Measurements from ENCODE around the gene SLC17A7.

SLC17A7 gene

DNA sequence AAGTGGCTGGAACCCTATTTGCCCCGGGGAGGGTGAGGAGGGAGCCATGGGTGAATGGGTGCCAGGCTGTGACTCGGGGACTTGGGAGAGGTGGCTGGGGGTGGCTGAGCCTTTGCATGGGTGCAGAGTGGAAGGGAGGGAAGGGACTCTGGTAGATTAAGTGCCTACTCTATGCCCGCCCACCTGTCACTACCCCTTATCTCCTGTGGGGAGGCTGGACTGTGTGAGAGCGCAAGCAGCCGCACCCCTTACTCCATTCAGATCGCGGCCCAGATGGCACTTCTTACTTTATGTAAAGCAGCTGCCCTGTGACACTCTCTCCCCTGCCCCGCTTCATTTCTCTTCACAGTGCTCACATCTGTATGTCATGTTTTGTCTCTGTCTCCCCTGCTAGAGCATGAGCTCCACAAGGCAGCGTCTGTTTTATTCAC, 50.4 kb downstream of the SLC17A7 start:
- H3K27ac ChIP-seq: no peak overlapping the region
- H3K9ac ChIP-seq: no peak overlapping the region
- H3K4me1 ChIP-seq: peaks cover 69% of the 10 kb centered on the region
- H3K9me3 ChIP-seq: no peaks in the 10 kb centered on the region
- no peaks in the 10 kb centered on the region for H3K36me3 ChIP-seq
- H3K4me3 ChIP-seq: no peak overlapping the region
- peaks cover 5% of the 10 kb centered on the region; the same call in 1 of the 2 replicates for H3K27me3 ChIP-seq
- TF ChIP-seq Cebpa-rat (IDR thresholded peaks at IDR 0.05): no peak
- no peaks in the 10 kb centered on the region for H4K20me1 ChIP-seq
- H3K4me2 ChIP-seq: peak overlapping the region; percentile 44

DNA sequence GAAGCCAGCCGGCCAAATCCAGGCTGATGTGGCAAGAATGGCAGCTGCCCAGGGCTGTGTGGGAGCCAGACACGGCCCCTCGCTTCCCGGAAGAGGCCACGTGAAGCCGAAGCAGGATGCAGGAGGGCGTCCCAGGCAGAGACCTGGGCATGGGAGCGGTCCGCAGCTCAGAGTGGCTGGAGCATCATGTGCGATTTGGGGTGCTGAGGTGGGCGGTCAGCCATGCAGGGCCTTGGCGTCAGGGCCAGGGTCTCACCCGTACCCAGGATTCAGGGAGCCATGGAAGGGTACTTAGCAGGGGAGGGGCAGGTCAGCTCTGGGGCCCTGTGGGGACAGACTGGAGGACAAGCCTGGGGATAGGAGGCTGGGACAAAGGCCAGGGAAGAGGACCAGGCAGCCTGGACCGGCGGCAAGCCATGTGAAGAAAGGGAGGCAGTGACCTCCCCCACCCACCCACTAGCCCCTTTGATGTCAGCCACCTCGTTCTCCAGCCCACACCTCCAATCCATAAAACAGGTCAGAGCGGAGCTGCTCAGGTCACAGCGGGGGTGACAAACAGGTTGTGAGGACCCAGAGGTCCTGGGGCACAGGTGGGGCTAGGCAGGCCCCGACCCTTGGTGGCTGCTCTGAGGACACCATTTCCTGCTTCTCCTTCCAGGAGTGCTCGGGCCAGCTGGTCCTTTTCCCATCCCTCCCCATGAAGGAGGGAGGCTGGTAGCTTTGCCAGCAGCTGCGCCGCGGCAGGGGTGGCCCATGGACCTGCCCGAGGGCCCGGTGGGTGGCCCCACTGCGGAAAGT, 51.0 kb downstream of the SLC17A7 start:
- no peaks in the 10 kb centered on the region for H3K36me3 ChIP-seq
- H3K4me2 ChIP-seq: peak overlapping the region; percentile 44; the same call in 1 of the 2 replicates
- H3K9ac ChIP-seq: no peak overlapping the region
- H3K27me3 ChIP-seq: peaks cover 5% of the 10 kb centered on the region; the same call in 1 of the 2 replicates
- H3K4me1 ChIP-seq: peaks cover 64% of the 10 kb centered on the region
- no peaks in the 10 kb centered on the region for H4K20me1 ChIP-seq
- H3K9me3 ChIP-seq: no peaks in the 10 kb centered on the region
- no peak overlapping the region for H3K4me3 ChIP-seq
- no peak for TF ChIP-seq Cebpa-rat (IDR thresholded peaks at IDR 0.05)
- no peak overlapping the region for H3K27ac ChIP-seq

- no peak overlapping the region for H3K27ac ChIP-seq
- H3K9me3 ChIP-seq: no peaks in the 10 kb centered on the region
- H3K4me3 ChIP-seq: no peak overlapping the region
- peaks cover 63% of the 10 kb centered on the region for H3K4me1 ChIP-seq
- no peak overlapping the region for H3K4me2 ChIP-seq
- H3K9ac ChIP-seq: no peak overlapping the region
- no peak for TF ChIP-seq Cebpa-rat (IDR thresholded peaks at IDR 0.05)
- no peaks in the 10 kb centered on the region for H4K20me1 ChIP-seq
- peaks cover 5% of the 10 kb centered on the region; the same call in 1 of the 2 replicates for H3K27me3 ChIP-seq
- H3K36me3 ChIP-seq: no peaks in the 10 kb centered on the region
Measured at GRCh38 chr19:49389406-49389805, 51.9 kb downstream of the SLC17A7 start.

DNA sequence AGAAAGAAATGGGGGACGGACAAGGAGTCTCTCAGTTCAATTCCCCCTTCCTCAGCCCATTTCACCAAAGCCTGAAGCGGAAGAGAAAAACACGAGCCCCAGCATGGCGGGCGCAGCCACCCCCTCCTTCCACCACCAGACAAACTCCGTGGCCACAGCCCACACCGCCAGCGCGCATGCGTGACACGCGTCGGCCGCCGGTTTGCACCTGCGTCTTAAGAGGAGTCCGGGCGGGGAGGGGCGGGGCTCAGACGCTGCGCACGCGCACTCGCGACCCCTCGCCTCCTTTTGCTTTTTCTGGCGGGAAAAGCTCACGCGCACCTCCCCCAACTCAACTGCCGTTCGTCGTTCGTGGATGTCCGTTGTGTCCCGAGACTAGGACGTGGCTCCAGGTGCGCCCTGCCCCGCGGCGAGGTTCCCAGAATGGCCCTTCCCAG, 53.4 kb downstream of the SLC17A7 start, which contains the start of gene KASH5:
KASH5 (plus strand) TSS at position 314 of the 437 bp plus-strand sequence. CDS start 2,635 bp downstream, outside the sequence.
- Histone ChIP-seq H3K4me1 (peaks cover 53% of the 10 kb centered on the region), H3K9ac (no peak within 1 kb of the TSS), H3K36me3 (no peaks in the 10 kb centered on the region), H3K4me3 (no peak within 1 kb of the TSS), H3K4me2 (peak within 1 kb of the TSS; percentile 63), H3K9me3 (peaks cover 8% of the 10 kb centered on the region), H3K27me3 (peaks cover 5% of the 10 kb centered on the region; the same call in 1 of the 2 replicates), H4K20me1 (no peaks in the 10 kb centered on the region), H3K27ac (no peak within 1 kb of the TSS)
- TF ChIP-seq Cebpa-rat (IDR thresholded peaks at IDR 0.05): no peak

DNA sequence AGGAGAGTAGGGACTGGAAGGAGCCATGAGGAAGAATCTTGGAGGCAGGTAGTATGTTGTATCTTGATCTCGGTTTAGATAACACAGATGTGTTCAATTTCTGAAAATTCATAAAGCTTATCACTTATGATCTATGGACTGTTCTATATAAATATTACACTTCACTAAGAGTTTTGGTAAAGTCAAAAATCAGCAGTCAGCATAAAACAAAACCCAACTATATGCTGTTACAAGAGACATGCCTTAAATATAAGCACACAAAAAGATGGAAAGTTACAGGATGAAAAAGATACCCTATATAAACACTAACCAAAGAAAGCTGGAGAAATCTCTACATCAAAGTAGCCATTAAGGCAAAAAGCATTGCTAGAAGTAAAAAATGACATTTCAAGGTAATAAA, 57.7 kb downstream of the SLC17A7 start:
- Histone ChIP-seq H3K9ac (no peak overlapping the region), H3K27me3 (no peaks in the 10 kb centered on the region), H3K4me3 (no peak overlapping the region), H3K36me3 (no peaks in the 10 kb centered on the region), H3K9me3 (peaks cover 23% of the 10 kb centered on the region), H3K4me1 (peaks cover 34% of the 10 kb centered on the region), H3K4me2 (no peak overlapping the region), H3K27ac (no peak overlapping the region), H4K20me1 (no peaks in the 10 kb centered on the region)
- no peak for TF ChIP-seq Cebpa-rat (IDR thresholded peaks at IDR 0.05)

DNA sequence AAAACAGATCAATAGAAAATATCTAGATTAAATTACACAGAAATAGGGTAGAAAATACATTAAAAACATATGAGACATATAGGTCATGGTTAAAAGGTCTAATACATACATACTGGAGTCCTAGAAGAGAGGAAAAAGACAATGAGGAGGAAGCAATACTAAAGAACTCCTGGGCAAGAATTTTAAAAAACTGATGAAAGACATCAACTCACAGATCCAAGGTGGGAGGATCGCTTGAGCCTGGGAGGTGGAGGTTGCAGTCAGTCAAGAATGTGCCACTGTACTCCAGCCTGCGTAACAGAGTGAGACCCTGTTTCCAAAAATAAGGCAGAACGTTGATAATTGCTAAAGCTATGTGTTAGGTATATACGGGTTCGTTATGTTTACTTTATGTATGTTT, 58.7 kb downstream of the SLC17A7 start:
- H3K36me3 ChIP-seq: no peaks in the 10 kb centered on the region
- H4K20me1 ChIP-seq: no peaks in the 10 kb centered on the region
- H3K27ac ChIP-seq: no peak overlapping the region
- no peak overlapping the region for H3K4me3 ChIP-seq
- H3K9me3 ChIP-seq: peaks cover 23% of the 10 kb centered on the region
- no peak overlapping the region for H3K9ac ChIP-seq
- H3K4me2 ChIP-seq: no peak overlapping the region
- no peaks in the 10 kb centered on the region for H3K27me3 ChIP-seq
- no peak for TF ChIP-seq Cebpa-rat (IDR thresholded peaks at IDR 0.05)
- H3K4me1 ChIP-seq: peaks cover 31% of the 10 kb centered on the region

DNA sequence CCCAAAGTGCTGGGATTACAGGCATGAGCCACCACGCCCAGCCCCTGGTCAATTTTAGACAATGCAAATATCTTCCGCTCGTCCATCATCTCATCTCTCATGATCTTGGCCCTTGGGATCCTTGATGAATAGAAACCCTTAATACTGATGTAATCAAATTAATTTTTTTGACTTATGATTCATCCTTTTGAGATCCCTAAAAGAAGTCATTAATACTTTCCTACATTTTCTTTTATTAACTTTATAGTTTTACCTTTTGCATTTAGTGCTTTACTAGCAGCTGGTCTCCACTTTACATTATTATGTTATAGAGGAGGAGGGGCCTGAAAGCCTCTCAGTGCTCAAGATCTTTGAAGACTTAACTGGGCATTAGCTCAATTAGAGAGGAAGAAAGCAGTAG, 60.9 kb downstream of the SLC17A7 start:
- H3K4me2 ChIP-seq: 0 out of 2 replicates have a peak overlapping the region, but pooled peaks have one; percentile 31

More for the DNA sequence above, 60.9 kb downstream of the SLC17A7 start:
- no peak overlapping the region for H3K9ac ChIP-seq
- H3K36me3 ChIP-seq: no peaks in the 10 kb centered on the region
- no peaks in the 10 kb centered on the region for H3K27me3 ChIP-seq
- H3K4me3 ChIP-seq: no peak overlapping the region
- H4K20me1 ChIP-seq: no peaks in the 10 kb centered on the region
- peaks cover 23% of the 10 kb centered on the region for H3K9me3 ChIP-seq
- no peak for TF ChIP-seq Cebpa-rat (IDR thresholded peaks at IDR 0.05)
- H3K4me1 ChIP-seq: peaks cover 24% of the 10 kb centered on the region
- no peak overlapping the region for H3K27ac ChIP-seq

All from BLaER1 (cell line).